H54 (cell line): ENCODE data around the gene QPCT.
"Not testable (repeated sequence)": the region's sequence is repeated elsewhere in the genome, so short reads cannot be mapped to it uniquely, and the experiment has no call there.

ENCODE experiments used
- DNase-seq: peaks from one replicate; pipeline ENCODE4 v3.0.0; 2011; ENCODE audit warnings: low spot score, mixed read lengths; ENCODE audit not compliant: insufficient read length
- FAIRE-seq: peaks from 3 replicates; lab custom pipeline; 2011; peaks lifted over from hg19 to GRCh38; lab: Jason Lieb, UNC
- POLR2A ChIP-seq: IDR thresholded peaks from 2 replicates; pipeline ENCODE4 v1.6.1; 2011; ENCODE audit warnings: low read depth, mild to moderate bottlenecking, low read length

The QPCT gene

DNA sequence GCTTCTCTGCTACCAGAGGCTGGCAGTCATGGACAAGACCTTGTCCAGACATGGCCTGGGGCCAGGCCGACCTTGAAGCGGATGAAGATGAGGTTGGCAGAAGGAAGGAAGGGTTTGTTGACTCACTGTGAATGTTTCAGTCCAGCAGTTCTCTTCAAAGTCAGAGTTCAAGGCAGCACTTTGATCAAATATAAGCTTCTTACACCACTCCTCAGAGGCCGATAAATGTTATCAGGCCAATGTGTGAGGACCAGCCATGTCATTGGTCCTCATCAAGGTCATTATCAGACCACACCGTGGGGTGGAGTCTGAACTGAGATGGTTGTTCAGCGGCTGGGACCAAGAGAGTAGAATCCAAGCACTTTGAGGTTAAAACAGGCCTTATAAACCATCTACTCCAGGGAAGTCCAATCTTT is 35.5 kb downstream of the QPCT start:
- FAIRE-seq: no peak
- no peak for TF ChIP-seq POLR2A
- no peak for DNase-seq

DNA sequence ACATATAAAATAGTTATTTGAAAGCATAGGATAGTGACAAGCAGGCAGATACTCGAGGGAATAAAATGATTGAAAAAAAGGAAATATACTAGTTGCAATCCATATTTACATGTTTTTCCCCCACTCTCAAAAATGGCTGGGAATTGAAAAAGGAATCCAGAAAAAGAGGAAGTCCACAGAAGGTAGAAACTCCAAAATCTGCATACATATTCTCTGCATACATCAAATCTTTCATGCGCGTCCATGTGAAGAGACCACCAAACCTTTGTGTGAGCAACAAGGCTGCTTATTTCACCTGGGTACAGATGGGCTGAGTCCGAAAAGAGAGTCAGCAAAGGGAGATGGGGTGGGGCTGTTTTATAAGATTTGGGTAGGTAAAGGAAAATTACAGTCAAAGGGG is 36.4 kb downstream of the QPCT start:
- not testable (repeated sequence) for FAIRE-seq, DNase-seq

DNA sequence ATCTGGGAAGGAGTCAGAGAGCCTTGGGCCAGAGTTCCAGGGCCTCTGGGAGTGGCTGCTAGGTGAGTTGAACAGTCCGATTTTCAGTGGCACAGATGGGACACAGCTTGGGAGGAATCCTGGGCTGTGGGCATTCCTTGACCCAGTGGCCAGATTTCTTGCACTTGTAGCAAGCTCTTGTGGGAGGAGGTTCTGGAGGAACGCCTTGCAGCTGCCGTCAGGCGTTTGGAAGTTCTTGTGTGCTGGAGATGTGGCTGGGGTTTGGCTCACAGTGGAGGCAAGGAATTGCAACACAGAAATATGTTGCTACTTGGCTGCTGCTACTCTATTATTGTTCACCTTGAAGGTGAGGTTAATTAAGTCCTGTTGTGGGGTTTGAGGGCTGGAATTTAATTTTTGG is 39.8 kb downstream of the QPCT start:
- not testable (repeated sequence) for DNase-seq, FAIRE-seq

DNA sequence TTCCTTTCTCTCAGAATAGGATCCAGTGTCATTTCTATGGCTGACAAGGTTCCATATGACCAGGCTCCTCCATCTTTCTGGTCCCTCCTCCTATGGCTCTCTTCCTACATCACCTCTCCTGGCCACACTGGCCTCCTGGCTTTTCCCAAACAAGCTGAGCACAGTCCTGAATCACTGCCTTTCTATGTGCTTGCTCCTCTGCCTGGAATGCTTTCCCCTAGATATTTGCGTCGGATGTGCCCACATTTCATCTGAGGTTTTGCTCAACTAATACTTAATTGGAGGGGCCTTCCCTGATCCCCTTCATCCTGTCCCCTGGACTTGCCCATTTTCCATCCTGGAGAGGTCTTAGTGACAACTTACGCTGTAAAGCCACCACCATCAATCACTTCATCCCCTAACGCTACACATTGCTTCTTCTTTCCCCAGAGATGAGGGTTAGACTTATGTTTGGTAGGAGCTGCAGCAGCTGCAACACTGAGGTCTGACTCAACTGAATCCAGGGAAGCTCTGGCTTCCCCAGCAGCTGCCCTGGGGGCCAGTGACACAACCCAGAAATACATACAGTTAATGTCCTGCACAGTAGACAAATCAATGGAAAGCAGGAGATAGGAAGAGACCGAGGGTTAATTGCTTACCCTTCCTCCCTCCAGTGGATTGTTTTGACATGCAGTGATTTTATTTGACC is 42.9 kb downstream of the QPCT start:
- DNase-seq (no peak), FAIRE-seq (no peak)
- TF ChIP-seq POLR2A: no peak

DNA sequence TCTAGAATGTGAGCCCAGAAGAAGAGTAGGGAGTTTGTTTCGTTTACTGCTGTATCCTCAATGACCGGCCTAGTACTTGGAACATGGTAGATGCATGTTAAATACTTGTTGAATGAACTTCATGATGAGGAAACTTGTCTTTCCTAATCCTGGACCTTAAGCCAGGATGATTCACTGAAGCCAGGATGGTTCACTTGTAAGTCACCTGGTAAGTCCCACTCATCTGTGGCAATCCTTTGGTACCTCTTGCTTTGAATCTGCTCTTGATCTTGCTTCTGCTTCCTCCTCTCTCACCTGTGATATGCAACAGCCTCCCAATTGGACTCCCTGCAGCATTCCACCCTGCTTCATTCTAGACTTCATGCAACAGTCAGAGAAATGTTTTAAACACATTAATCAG is 43.6 kb downstream of the QPCT start:
- FAIRE-seq: no peak
- no peak for TF ChIP-seq POLR2A
- DNase-seq: no peak

DNA sequence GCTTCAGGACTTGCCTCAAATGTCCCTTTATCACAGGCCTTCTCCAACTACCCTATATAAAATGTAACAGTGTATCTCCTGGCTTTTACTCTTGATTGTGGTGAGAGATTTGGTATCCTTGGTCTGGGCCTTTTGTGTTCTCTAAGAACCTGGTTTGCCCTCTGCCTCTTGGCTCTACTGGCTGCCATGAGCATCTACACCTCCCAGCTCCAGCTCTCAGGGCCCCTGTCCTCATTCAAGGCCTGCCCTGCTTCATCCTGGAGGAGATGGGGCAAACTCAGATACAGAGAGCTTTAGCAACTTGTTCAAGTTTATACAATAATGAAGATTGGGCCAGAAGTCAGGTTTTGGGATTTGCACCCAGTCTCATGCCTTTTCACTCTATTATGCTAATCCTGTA is 45.0 kb downstream of the QPCT start:
- DNase-seq: no peak
- no peak for FAIRE-seq
- TF ChIP-seq POLR2A: no peak

DNA sequence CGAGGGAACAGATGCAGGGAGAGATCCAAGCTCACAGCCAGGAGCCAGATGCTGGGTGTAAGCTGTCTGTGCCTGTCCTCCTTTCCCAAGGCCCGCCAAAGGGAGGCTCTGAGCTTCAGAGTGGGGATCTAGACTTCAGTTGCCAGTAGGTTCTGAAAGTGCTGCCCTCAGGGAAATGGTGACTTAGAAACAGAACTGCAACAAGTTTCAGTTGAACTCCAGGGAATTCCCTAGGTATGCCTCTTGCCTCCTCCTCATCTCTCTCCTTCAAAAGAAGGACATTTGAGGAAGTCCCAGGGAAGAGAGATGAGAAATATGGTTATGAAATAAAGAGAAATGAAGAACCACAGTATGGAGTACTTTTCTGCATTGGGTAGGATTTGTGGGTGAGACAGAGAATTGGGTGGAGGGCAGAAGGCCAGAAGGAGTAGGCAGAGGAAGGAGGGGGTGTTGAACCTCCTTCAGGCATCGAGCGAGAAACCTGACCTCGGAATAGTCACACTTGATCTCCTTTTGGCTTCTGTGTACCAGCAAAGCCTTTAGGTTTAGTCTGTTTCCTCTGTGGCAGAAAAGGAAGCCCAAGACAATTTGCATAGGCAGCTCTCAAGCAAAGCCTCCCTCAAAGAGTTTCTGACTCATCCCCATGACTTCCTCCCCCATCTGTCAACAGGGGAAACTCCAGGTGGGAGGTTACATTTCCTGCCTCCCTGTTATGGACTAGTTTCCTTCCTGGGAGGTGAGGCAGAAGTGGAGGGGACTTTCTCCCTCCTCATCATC is 45.7 kb downstream of the QPCT start:
- FAIRE-seq: peak; percentile 81

DNA sequence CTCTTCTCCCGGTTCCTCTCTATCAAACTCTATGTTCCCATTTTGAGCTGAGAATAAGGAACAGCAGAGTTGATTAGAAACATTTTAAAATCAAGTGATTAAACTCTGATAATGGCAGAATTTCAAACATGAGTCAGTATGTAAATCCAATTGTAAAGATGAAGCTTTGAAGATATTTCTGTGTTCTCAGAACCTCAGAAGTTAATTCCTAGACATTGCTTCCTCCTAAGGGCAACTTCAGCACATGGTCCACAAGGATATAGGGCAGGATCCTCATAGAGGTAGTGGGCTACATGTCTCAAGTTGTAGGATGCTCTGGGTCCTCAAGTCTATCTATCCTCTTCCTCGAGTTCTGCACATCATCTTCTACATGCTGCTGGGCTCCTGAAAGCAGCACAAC is 46.3 kb downstream of the QPCT start:
- FAIRE-seq: no peak

More for the DNA sequence above, 45.7 kb downstream of the QPCT start:
- no peak for TF ChIP-seq POLR2A
- peak; percentile 68 for DNase-seq

DNA sequence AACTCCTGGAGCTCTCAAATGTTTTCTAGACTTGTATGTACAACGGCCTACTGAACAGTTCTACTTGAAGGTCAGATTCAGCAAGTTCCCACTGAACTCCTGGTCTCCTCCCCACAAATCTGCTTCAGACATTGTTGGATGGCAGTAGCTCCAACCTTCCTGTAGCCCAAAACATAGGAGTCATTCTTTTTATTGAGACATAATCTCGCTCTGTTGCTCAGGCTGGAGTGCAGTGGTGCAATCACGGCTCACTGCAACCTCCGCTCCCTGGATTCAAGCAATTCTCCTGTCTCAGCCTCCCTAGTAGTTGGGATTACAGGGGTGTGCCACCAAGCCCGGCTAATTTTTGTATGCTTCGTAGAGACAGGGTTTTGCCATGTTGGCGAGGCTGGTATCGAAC is 47.3 kb downstream of the QPCT start:
- no peak for FAIRE-seq
- TF ChIP-seq POLR2A: no peak

More for the DNA sequence above, 46.3 kb downstream of the QPCT start:
- no peak for TF ChIP-seq POLR2A
- DNase-seq: no peak

DNA sequence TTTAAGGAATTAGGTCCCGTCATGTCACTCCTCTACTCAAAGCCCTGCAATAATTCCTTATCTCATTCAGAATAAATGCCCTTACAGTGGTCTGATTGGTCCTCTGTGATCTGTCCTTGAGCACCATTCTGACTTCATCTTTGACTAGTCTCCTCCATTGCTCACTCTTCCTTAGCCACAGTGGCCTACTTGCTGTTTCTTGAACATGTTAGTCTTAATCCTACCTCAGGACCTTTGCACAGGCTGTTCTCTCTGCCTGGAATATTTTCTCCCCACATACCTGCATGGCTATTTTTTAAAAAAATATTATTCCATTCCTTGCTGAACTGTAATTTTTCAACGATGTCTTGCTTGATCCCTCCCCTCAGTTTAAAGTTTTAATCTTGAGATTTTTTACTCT is 48.0 kb downstream of the QPCT start:
- FAIRE-seq (no peak), DNase-seq (no peak)
- TF ChIP-seq POLR2A: no peak

More for the DNA sequence above, 47.3 kb downstream of the QPCT start:
- DNase-seq: no peak

DNA sequence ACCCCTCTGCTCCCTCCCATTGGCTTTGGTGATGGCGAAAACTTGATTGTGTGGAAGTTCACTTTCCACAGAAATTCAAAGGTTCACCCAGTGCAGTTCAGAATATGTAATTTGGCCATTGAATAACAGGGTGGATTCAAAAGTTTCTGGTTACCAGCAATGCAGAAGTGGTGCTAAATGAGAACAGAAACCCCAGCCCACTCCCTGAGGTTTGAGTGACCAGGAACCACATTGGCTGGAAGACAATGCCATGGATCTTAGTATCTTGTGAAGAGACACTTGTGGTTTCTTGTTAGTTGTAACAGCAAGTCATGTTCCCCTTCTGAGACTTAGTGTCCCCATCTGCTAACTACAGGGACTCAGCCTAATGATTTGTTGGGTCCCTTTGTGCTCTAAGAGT is 49.8 kb downstream of the QPCT start:
- no peak for FAIRE-seq

DNA sequence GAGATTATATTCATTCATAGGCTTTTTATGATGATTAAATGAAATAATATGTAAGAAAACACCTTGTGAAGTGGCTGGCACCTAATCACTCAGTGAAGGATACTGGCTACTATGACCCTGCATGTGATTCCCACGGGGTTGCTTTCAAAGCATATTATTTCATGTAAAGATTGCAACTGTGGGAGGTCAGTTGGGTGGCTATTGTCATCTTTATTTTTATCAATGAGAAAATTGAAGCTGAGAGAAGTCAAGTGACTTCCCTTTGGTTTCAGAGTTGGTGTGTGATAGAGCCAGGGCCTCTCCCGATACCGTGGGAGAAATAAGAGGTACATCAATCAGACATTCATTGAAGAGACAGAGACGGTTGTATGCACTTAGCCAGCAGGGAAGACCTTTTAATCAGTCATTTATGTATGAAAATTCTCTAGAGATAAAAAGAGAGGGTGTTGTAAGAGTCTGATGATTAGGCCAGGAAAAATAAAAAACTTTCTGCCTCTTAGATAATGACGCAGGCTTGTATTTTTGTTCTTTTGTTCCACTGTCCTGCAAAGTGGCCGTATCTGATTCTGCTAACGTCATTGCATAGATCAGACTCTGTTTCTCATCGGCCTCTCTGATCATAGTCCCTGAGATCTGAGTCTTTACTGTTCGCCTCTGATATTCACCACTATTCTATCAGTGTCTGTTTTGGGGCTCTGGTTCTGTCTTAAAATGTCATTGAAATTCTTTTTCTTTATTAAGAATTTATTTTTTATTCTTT is 50.5 kb downstream of the QPCT start:
- no peak for DNase-seq
- TF ChIP-seq POLR2A: no peak
- no peak for FAIRE-seq

More for the DNA sequence above, 49.8 kb downstream of the QPCT start:
- DNase-seq: no peak
- no peak for TF ChIP-seq POLR2A

DNA sequence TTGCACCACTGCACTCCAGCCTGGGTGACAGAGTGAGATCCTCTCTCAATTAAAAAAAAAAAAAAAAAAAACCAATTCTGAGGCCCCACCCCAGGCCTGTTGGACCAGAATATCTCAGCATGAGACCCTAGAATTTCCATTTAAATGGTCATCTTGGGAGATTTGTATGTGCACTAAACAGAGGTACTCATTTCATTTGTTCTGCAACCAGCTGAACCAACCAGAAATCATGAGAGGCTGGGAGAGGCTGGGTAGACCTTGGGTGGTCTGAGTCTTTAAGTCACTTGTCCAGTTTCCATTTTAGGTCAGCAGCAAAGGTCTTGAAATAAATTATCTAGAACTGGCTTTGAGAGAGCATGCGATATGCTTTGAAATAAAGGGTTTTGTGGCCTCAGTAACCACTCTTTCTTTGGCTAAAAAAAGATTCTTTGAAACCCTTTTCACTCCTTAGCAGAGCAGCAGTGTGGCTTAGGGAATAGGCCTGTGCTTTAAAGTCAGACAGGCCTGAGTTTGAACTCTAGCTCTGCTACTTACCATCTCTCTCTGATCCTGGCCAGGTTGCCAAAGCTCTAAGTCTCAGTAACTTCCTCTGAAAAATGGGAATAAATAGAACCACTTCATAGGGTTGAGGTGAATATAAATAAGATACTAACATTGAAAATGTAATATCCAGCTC is 52.6 kb downstream of the QPCT start:
- no peak for TF ChIP-seq POLR2A
- no peak for DNase-seq
- FAIRE-seq: no peak

DNA sequence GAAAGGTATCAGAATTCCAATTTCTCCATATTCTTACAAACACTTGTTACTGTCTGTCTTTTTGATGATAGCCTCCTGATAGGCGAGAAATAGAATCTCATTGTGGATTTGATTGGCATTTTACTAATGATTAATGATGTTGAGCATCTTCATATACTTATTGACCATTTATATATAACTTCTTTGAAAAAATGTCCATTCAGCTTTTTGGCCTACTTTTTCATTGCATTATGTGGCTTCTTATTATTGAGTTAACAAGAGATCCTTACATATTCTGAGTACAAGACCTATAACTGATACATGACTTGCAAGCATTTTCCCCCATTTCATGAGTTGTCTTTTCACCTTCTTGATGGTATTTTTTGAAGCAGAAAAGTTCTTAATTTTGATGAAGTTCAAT is 54.6 kb downstream of the QPCT start:
- FAIRE-seq: no peak
- TF ChIP-seq POLR2A: no peak
- no peak for DNase-seq
